Measurements from ENCODE around the gene ATP5PO.

- no peak for TF ChIP-seq CTCF (IDR thresholded peaks at IDR 0.05)
- no peak for TF ChIP-seq POLR2A (IDR thresholded peaks at IDR 0.05)
Observed at GRCh38 chr21:33855190-33855589, 60.4 kb downstream of the ATP5PO start.

Data from uterus (tissue), 2 donors.